ENCODE results near the gene FHIT. TPM values are rescaled to one million over a fixed set of nuclear protein-coding genes. Genes with fewer than 3 reads are reported as not detected.

Gene FHIT
- total and polyA plus RNA-seq, 2 donors from 2014 or later: 20.2 to 61.2 TPM

- no peak overlapping the region for H3K4me3 ChIP-seq (ENCODE audit: low read length in 3 of 3)
- no peaks in the 10 kb centered on the region for H3K9me3 ChIP-seq (ENCODE audit: control insufficient read depth in 2 of 3, insufficient read depth in 1 of 3, low read length in 3 of 3)
- TF ChIP-seq, protein P1, sequence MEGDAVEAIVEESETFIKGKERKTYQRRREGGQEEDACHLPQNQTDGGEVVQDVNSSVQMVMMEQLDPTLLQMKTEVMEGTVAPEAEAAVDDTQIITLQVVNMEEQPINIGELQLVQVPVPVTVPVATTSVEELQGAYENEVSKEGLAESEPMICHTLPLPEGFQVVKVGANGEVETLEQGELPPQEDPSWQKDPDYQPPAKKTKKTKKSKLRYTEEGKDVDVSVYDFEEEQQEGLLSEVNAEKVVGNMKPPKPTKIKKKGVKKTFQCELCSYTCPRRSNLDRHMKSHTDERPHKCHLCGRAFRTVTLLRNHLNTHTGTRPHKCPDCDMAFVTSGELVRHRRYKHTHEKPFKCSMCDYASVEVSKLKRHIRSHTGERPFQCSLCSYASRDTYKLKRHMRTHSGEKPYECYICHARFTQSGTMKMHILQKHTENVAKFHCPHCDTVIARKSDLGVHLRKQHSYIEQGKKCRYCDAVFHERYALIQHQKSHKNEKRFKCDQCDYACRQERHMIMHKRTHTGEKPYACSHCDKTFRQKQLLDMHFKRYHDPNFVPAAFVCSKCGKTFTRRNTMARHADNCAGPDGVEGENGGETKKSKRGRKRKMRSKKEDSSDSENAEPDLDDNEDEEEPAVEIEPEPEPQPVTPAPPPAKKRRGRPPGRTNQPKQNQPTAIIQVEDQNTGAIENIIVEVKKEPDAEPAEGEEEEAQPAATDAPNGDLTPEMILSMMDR (IDR thresholded peaks at IDR 0.05; ENCODE audit: borderline replicate concordance, extremely low read depth, insufficient read depth): no peak
- no peaks in the 10 kb centered on the region for H3K4me1 ChIP-seq (ENCODE audit: control insufficient read depth in 2 of 3, insufficient read depth in 2 of 3, low read depth in 1 of 3, low read length in 3 of 3)
- no peaks in the 10 kb centered on the region for H3K36me3 ChIP-seq (ENCODE audit: control insufficient read depth in 2 of 3, insufficient read depth in 3 of 3, low read length in 3 of 3)
- no peak for DNase-seq
- H3K27me3 ChIP-seq (ENCODE audit: control insufficient read depth, insufficient read depth, low read length): no peaks in the 10 kb centered on the region
- no peak for FAIRE-seq
- no peak overlapping the region for H3K9ac ChIP-seq (ENCODE audit: low read length in 3 of 3)
- intact Hi-C loops (cut with DNase I): no loop called here
- H3K27ac ChIP-seq (ENCODE audit: low read depth in 2 of 2, low read length in 2 of 2): no peak overlapping the region
Measured at GRCh38 chr3:60313231-60313798, 937.9 kb downstream of the FHIT start.

- H3K36me3 ChIP-seq (ENCODE audit: control insufficient read depth in 2 of 3, insufficient read depth in 3 of 3, low read length in 3 of 3): no peaks in the 10 kb centered on the region
- FAIRE-seq (no peak), DNase-seq (no peak)
- no peak overlapping the region for H3K9ac ChIP-seq (ENCODE audit: low read length in 3 of 3)
- H3K4me3 ChIP-seq (ENCODE audit: low read length in 3 of 3): no peak overlapping the region
- no peaks in the 10 kb centered on the region for H3K4me1 ChIP-seq (ENCODE audit: control insufficient read depth in 2 of 3, insufficient read depth in 2 of 3, low read depth in 1 of 3, low read length in 3 of 3)
- TF ChIP-seq, protein P1 (IDR thresholded peaks at IDR 0.05; ENCODE audit: borderline replicate concordance, extremely low read depth, insufficient read depth): no peak
- H3K27ac ChIP-seq (ENCODE audit: low read depth in 2 of 2, low read length in 2 of 2): no peak overlapping the region
- H3K9me3 ChIP-seq (ENCODE audit: control insufficient read depth in 2 of 3, insufficient read depth in 1 of 3, low read length in 3 of 3): no peaks in the 10 kb centered on the region
- intact Hi-C loops (cut with DNase I): no loop called here
- no peaks in the 10 kb centered on the region for H3K27me3 ChIP-seq (ENCODE audit: control insufficient read depth, insufficient read depth, low read length)
Measured at GRCh38 chr3:60309539-60310268, 941.5 kb downstream of the FHIT start.

DNA sequence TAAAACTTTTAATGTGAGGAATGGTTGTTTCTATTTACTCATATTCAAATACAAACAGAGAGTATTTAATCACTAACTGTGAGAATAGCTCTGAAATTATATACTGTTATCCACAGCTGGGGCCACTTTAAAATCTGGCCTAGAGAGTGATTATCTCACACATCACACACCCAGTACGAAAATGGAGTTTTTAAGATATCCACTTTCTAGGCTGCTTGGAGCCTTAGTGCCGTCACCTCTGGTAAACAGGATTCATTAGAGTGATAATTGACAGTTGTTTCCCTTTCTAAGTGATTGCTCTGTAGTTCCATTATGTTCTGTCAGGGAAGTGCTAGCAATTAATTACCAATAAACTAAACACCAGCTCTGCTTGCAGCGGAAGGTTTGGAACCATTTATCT is 942.4 kb downstream of the FHIT start:
- Histone ChIP-seq H3K27ac (ENCODE audit: low read depth in 2 of 2, low read length in 2 of 2) (no peak overlapping the region), H3K9me3 (ENCODE audit: control insufficient read depth in 2 of 3, insufficient read depth in 1 of 3, low read length in 3 of 3) (no peaks in the 10 kb centered on the region), H3K4me1 (ENCODE audit: control insufficient read depth in 2 of 3, insufficient read depth in 2 of 3, low read depth in 1 of 3, low read length in 3 of 3) (no peaks in the 10 kb centered on the region), H3K36me3 (ENCODE audit: control insufficient read depth in 2 of 3, insufficient read depth in 3 of 3, low read length in 3 of 3) (no peaks in the 10 kb centered on the region), H3K9ac (ENCODE audit: low read length in 3 of 3) (no peak overlapping the region), H3K4me3 (ENCODE audit: low read length in 3 of 3) (no peak overlapping the region), H3K27me3 (ENCODE audit: control insufficient read depth, insufficient read depth, low read length) (no peaks in the 10 kb centered on the region)
- FAIRE-seq: no peak
- TF ChIP-seq, protein P1 (IDR thresholded peaks at IDR 0.05; ENCODE audit: borderline replicate concordance, extremely low read depth, insufficient read depth): no peak
- no peak for DNase-seq
- intact Hi-C loops (cut with DNase I): no loop called here

Measured in kidney (tissue), 14 donors.